Endometrial microvascular endothelial cells (primary cell): Measurements from ENCODE around the gene PRKAA1. TPM values are rescaled to one million over a fixed set of nuclear protein-coding genes. Genes with fewer than 3 reads are reported as not detected.
"Not testable (repeated sequence)": the region's sequence is repeated elsewhere in the genome, so short reads cannot be mapped to it uniquely, and the experiment has no call there.

ENCODE experiments used
- in situ Hi-C: cut with HindIII; loops from 2 replicates; pipeline ENCODE4 v1.10.0; 2017; ENCODE audit warnings: low sequenced_read_pairs, low pct_unique_long_range_greater_than_20kb; ENCODE audit errors: inconsistent ontology term
- total RNA-seq: library from RNA; depleted of rRNA; stranded (reverse); fragments of >200 nt; gene quantifications from one replicate; pipeline ENCODE4 v1.2.3, GENCODE V29; 2015; ENCODE audit errors: inconsistent ontology term

The PRKAA1 gene
- total RNA-seq, 1 donor from 2014 or later = 85.6 TPM

DNA sequence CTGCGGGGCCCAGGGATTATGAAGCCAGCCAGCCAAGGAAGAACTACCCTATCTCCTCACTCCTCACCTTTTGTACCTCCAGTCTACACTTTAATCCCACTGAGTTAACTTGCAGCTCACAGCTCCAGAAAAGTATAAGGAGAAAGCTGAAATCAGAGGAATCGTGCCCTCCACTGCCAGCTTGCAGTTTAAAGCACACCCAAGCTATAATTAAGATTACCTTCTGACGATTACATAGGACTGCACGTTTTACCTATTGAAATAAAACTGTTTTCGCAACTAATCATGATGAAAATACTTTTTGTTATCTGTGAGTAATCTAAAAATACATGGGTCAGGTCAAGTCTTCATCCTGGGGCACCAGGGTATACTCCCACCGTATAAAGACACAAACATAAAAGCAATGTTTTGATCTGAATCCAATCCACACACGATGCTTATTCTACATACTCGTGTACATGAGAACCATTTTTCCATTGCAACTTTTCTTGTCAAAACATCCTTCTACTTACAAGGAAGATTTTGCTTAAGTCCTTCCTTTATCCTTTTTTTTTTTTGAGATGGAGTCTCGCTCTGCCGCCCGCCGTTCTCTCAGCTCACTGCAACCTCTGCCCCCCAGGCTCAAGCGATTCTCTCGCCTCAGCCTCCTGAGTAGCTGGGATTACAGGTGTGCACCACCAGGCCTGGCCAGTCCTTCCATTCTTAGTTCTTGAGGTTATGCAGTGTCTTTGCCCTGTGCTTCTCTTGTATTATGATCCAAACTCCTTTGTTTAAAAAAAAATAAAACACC lies 29.2 kb upstream of the PRKAA1 start:
- in situ Hi-C loops = no loop called here

GRCh38 chr5:40826489-40827187 lies 28.5 kb upstream of the PRKAA1 start:
- in situ Hi-C loops = no loop called here

GRCh38 chr5:40825461-40826043 lies 27.4 kb upstream of the PRKAA1 start:
- in situ Hi-C loops = not testable (repeated sequence)

GRCh38 chr5:40823459-40823858 lies 25.3 kb upstream of the PRKAA1 start:
- in situ Hi-C loops = no loop called here

DNA sequence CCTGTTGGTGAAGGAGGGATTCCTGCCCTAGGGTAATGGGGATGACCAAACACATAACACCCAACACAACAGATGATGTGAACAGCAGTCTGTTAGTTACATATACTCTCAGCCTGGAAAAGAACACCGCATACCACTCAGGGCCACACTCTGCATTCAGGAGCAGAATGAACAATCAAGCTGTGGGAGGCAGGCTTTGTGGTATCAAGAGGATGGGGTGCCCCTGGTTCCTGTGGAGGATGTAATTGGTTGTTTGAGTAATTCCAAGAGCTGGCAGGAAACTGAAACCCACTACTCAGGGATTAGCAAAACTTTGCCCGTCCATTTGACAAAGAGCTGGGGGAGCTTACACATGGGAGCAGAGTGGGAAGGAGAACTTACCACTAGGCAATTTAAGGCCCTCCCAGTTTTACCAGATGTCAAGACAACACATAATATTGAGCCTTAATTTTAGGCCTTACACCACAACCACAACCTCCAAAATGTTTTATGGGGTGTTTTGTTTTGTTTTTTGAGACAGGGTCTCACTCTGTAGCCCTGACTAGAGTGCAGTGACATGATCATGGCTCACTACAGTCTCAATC lies 15.6 kb upstream of the PRKAA1 start:
- in situ Hi-C loops = no loop called here

- in situ Hi-C loops = no loop called here
Observed at GRCh38 chr5:40812125-40812524, 14.0 kb upstream of the PRKAA1 start.

DNA sequence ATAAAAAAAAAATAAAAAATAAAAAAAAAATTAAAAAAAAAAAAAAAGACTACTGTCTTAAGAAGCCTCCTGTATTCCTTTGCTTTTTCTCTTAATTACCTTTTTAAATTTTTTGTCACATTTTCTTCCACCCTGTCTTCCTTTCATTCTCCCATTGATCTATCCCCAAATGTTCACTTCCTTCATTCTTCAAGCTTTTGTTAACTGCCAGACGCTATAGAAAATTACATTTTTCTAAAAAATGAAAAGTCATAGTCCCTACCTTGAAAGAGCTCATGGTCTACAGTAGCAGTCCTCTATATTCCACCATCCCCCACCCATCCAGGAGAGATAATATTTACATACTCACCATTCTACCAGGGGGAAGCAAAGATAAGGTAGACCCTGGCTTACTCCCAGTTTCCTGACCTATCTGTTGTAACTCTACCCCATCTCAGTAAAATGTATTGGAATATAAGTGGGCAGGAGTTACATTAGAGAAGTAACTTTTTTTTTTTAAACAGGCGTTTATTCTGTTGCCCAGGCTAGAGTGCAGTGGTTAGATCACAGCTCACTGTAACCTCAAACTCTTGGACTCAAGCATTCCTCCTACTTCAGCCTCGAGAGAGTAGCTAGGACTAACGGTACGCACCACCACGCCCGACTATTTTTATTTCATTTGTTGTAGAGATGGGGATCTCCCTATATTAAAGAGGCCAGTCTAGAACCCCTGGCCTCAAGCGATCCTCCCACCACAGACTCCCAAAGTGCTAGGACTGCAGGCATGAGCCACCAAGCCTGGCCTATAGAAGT lies 3.8 kb upstream of the PRKAA1 start:
- in situ Hi-C loops = no loop called here

- in situ Hi-C loops = no loop called here
Observed at GRCh38 chr5:40799258-40799657, 1.1 kb upstream of the PRKAA1 start.

DNA sequence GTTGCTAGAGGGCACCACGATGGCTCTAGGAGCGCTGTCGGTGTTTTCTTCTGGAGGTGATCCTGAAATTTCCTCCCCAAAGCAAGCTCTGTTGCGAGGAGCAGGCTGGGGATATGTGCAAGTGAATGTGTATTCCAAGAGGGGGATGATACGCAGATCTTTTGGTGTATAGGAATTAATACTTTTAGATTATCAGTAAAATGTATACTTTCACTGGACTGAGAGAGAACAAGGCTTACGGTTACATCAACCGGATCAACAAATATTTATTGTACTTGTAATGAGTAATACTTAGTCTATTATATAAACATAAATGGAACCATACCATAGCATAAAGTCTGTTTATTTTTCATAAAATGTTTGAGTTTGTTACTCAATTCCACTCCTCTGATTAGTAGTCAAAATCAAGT lies 632 bp upstream of the PRKAA1 start:
- in situ Hi-C loops = no loop called here

- in situ Hi-C loops = no loop called here
Observed at GRCh38 chr5:40797273-40798011, 732 bp downstream of the PRKAA1 start.

DNA sequence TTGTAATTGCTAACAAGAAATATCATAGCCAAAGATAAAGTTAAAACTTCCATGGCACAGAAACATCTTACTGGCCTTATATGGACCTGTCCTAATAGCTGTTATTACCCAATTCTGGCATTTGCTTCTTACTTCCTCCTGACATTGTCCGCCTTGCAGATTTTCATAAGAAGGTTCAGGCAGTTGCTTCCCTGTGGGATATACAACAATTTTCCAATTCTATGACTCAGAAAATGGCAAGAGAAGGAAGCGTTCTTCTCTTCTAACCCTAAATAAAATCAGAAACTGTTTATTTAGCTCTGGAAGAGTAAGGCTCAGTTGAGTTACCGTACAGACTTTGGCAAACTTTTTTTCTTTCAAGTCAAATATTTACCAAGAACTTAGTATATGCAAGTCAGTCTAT lies 1.7 kb downstream of the PRKAA1 start:
- in situ Hi-C loops = no loop called here

DNA sequence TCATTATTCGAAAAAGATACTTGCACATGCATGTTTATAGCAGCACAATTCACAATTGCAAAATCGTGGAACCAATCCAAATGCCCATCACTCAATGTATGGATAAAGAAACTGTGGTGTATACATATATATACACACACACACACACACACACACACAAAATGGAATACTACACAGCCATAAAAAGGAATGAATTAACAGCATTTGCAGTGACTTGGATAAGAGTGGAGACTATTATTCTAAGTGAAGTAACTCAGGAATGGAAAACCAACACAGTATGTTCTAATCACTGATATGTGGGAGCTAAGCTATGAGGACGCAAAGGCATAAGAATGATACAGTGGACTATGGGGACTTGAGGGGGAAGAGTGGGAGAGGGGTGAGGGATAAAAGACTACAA lies 3.3 kb downstream of the PRKAA1 start:
- in situ Hi-C loops = not testable (repeated sequence)

DNA sequence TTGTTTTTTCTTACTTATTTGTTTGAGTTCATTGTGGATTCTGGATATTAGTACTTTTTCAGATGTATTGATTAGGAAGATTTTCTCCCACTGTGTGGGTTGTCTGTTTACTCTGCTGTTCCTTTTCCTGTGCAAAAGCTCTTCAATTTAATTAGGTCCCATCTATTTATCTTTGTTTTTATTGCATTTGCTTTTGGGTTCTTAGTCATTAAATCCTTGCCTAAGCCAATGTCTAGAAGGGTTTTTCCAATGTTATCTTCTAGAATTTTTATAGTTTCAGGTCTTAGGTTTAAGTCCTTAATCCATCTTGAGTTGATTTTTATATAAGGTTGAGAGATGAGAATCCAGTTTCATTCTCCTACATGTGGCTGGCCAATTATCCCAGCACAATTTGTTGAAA lies 3.8 kb downstream of the PRKAA1 start:
- in situ Hi-C loops = not testable (repeated sequence)

- in situ Hi-C loops = not testable (repeated sequence)
Observed at GRCh38 chr5:40792691-40793090, 5.5 kb downstream of the PRKAA1 start.

DNA sequence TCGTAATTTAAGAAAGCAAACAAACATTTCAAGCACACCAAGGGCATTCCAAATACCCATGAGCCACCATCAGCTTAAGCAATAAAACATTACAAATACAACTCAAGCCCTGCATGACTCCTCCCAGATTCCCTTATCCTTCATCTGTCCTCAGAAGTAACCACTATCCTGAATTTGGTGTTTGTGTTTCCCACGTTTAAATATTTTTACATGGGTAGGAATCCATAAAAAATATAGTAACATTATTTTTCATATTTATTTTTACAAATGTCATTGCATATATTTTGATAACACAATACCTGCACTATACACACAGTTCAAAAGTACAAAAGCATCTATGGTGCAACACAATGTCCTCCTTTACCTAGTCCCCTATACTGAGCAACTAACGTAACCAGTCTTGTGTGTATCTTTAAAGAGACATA lies 6.4 kb downstream of the PRKAA1 start:
- in situ Hi-C loops = no loop called here

GRCh38 chr5:40790947-40791593 lies 7.1 kb downstream of the PRKAA1 start:
- in situ Hi-C loops = no loop called here

DNA sequence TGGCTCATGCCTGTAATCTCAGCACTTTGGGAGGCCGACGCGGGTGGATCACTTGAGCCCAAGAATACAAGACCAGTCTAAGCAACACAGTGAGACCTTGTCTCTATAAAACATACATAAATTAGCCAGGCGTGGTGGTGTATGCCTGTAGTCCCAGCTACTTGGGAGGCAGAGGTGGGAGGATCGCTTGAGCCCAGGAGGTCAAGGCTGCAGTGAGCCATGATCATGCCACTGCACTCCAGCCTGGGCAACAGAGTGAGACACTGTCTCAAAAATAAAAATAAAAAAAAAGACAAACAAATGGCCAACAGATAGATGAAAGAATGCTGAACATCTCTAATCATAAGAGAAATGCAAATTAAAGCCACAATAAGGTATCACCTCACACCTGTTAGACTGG lies 9.2 kb downstream of the PRKAA1 start:
- in situ Hi-C loops = not testable (repeated sequence)

- in situ Hi-C loops = no loop called here
Observed at GRCh38 chr5:40787986-40788385, 10.2 kb downstream of the PRKAA1 start.
